Tibial artery (tissue), 4 donors: ENCODE data around the gene HOXB3.

Source experiments
- DNase-seq, 2 donors: peaks; one replicate each; pipeline ENCODE4 v3.0.0-alpha.2; 2019
- H3K27ac ChIP-seq, 2 donors: fragments of 200-600 bp; sonication (generic) in 1 of 2; 1 replicate in 1 of 2; 2 replicates in 1 of 2; pipeline ENCODE4 v1.5.1; 2018 to 2019; ENCODE audit warnings: mild to moderate bottlenecking in 1 of 2
- H3K27me3 ChIP-seq, 2 donors: fragments of 200-600 bp; sonication (generic) in 1 of 2; one replicate each; pipeline versions ENCODE4 v1.5.1 to v1.6.0; 2016 to 2019
- H3K36me3 ChIP-seq, 3 donors: fragments of 200-600 bp; sonication (generic) in 2 of 3; one replicate each; pipeline ENCODE4 v1.5.1; 2016 to 2019; ENCODE audit warnings: mild to moderate bottlenecking in 2 of 3
- H3K4me1 ChIP-seq, 4 donors: fragments of 200-600 bp; sonication (generic) in 2 of 4; 1 replicate in 3 of 4; 2 replicates in 1 of 4; pipeline ENCODE4 v1.5.1; 2016 to 2019
- H3K4me3 ChIP-seq, 2 donors: fragments of 200-600 bp; sonication (generic) in 1 of 2; 1 replicate in 1 of 2; 2 replicates in 1 of 2; pipeline ENCODE4 v1.5.1; 2018 to 2019; ENCODE audit warnings: mild to moderate bottlenecking in 2 of 2
- H3K9me3 ChIP-seq, 3 donors: fragments of 200-600 bp; sonication (generic) in 1 of 3; one replicate each; pipeline ENCODE4 v1.5.1; 2016 to 2019
- CTCF ChIP-seq, 2 experiments: fragments of 200-600 bp in 1 of 2; fragments of 450-650 bp in 1 of 2; IDR thresholded peaks; one replicate each; pipeline ENCODE4 v1.5.1; 2017 to 2019; ENCODE audit warnings: antibody characterized with exemption in 2 of 2, mild to moderate bottlenecking in 1 of 2, moderate library complexity in 1 of 2
- intact Hi-C: fragments of 100-400 bp; cut with DNase I; formaldehyde crosslinking; loops from one replicate; pipeline ENCODE4 v1.15.0; 2023; ENCODE audit warnings: low total_unique reads

Gene HOXB3

DNA sequence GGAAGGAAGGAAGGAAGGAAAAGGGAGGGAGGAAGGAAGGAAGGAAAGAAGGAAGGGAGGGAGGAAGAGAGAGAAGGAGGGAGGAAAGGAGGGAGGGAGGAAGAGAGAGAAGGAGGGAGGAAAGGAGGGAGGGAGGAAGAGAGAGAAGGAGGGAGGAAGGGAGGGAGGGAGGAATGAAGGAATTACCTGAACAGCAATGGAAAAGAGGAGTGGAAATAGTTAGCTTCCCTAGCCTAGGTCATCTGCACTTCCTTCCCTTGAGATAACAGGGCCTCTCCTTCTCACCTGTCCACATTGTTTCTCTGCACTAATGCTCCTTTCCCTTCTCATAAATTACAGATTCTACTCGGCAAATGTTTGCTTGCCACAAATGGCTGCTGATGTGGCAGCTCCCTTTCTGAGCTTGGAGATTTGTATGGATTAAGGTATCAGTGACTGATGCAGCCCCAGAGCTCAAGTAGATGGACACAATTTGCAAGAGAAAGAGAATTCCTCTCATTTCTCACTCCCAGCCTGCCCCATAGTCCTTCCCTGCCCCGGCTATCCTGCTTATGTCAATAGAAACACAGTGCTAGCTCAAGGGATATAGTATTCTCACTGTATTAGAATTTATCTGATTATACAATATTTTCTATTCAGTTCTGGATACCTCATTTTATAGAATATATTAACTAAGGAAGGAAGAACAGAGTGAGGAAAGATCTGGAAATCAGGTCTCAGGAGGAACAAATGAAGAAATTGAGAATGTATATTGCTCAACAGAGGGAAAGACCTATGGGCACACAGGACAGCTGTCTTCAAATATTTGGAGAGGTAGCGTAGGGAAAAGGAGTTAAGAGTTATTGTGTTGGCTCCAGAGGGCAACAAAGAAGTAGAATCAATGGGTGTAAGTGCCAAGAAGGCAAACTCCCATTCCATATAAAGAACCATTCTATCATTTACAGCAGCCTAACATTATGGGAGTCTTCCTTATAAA, 73.8 kb downstream of the HOXB3 start:
- Histone ChIP-seq H3K9me3 (no peaks in the 10 kb centered on the region), H3K27ac (no peak overlapping the region), H3K4me3 (no peak overlapping the region), H3K4me1 (no peaks in the 10 kb centered on the region), H3K36me3 (no peaks in the 10 kb centered on the region), H3K27me3 (peaks cover 0 to 63% of the 10 kb centered on the region in 2 donors)
- DNase-seq: no peak
- intact Hi-C loops: no loop called here
- TF ChIP-seq CTCF (IDR thresholded peaks at IDR 0.05): no peak

DNA sequence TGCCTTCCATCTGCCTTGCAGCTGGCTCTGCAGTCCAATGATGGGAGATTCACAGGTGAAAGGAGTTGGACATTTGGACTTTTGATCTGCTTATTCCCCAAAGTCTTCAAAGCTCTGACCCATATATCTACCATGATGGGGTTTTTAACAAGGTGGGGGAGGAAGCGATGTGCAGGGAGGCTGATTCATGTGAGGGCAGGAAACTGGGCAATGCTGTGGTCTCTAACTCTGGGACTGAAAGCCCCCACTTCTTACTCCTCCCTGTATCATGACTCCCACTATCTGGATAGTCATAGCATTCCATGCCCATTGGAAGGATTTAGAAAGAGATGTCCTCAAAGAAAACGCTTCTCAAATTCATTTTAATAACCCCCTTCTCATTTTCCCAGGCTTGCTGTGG, 75.6 kb downstream of the HOXB3 start:
- no peaks in the 10 kb centered on the region for H3K9me3 ChIP-seq
- intact Hi-C loops: no loop called here
- H3K36me3 ChIP-seq: no peaks in the 10 kb centered on the region
- TF ChIP-seq CTCF (IDR thresholded peaks at IDR 0.05): no peak
- no peak overlapping the region for H3K27ac ChIP-seq
- H3K4me1 ChIP-seq: no peaks in the 10 kb centered on the region
- H3K27me3 ChIP-seq: peaks cover 0 to 66% of the 10 kb centered on the region in 2 donors
- DNase-seq: no peak
- H3K4me3 ChIP-seq: no peak overlapping the region

DNA sequence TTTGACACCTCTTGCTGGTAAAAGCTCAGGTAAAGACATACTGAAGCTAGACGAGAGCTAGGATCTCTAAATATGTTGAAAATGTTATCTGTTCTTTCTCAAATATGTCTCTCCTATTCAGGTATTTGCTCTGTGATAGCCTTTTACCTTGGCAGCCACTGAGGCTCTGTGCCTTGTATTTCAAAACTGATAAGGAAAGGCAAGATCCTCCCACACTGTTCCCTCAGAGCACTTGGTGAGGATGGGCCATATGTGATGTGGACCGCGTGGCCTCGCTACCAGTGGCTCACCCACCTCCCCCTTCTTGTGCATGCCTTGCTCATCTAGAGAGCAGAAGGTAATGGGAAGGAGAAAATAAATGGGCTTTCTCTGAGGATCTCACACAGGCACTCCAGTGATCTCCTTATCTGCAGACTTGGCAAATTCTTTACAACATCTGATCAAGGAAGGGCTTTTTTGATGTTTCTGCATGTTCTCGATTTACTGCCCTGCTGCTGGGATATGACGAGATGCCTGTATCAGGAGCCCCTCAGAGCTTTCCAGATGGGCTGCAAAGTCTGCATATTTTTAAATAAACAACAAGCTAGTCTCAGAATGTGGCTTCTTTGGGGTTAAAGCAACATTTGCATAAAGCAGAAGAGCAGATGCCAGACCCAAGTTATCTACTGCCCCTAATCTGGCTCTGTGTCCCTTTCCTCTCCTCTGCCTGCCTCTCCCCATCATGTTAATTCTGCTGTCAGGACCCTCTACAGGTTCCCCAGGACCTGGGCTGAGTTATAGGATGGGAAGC, 76.2 kb downstream of the HOXB3 start:
- no peak overlapping the region for H3K27ac ChIP-seq
- no peaks in the 10 kb centered on the region for H3K4me1 ChIP-seq
- H3K4me3 ChIP-seq: no peak overlapping the region
- TF ChIP-seq CTCF (IDR thresholded peaks at IDR 0.05): no peak
- no peaks in the 10 kb centered on the region for H3K36me3 ChIP-seq
- intact Hi-C loops: no loop called here
- peaks cover 0 to 64% of the 10 kb centered on the region in 2 donors for H3K27me3 ChIP-seq
- no peaks in the 10 kb centered on the region for H3K9me3 ChIP-seq
- no peak for DNase-seq

GRCh38 chr17:48513097-48513496, 76.9 kb downstream of the HOXB3 start:
- no peaks in the 10 kb centered on the region for H3K36me3 ChIP-seq
- TF ChIP-seq CTCF (IDR thresholded peaks at IDR 0.05): no peak
- H3K4me3 ChIP-seq: no peak overlapping the region
- no peak for DNase-seq
- intact Hi-C loops: no loop called here
- H3K27ac ChIP-seq: no peak overlapping the region
- no peaks in the 10 kb centered on the region for H3K4me1 ChIP-seq
- peaks cover 0 to 68% of the 10 kb centered on the region in 2 donors for H3K27me3 ChIP-seq
- H3K9me3 ChIP-seq: no peaks in the 10 kb centered on the region

DNA sequence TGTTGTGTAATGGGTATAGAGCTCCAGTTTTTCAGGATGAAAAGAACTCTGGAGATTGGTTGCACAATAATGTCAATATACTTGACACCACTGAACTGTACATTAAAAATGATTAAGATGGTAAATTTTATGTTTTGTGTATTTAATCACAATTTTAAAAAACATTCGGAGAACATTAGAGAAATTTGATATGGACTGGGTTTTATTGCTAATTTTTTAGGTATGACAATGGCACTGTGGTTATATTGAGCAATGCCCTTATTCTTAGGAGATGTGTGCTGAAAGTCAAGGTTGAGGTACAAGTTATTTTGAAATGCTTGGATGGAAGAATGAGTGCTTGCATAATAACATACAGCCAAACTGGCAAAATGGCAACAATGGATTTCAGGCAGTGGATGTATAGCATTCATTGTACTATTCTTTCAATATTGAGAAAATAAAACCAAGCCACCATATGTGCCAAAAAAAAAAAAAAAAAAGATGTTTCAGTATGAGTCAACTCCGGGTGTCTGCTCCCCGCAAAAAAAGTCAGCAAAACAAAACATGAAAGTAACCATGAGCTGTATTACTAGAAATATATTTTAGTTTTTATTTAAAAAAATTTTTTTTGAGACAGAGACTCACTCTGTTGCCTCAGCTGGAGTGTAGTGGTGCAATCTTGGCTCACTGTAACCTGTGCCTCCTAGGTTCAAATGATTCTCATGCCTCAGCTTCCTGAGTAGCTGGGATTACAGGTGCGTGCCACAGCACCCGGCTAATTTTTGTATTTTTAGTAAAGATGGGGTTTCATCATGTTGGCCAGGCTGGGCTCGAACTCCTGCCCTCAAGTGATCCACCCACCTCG, 79.1 kb downstream of the HOXB3 start:
- Histone ChIP-seq H3K27ac (no peak overlapping the region), H3K27me3 (peaks cover 0 to 62% of the 10 kb centered on the region in 2 donors), H3K9me3 (no peaks in the 10 kb centered on the region), H3K4me1 (no peaks in the 10 kb centered on the region), H3K4me3 (no peak overlapping the region), H3K36me3 (no peaks in the 10 kb centered on the region)
- no peak for TF ChIP-seq CTCF (IDR thresholded peaks at IDR 0.05)
- intact Hi-C loops: no loop called here
- no peak for DNase-seq
